Activated CD4-positive, alpha-beta T cell treated with anti-CD3 and anti-CD28 coated beads, Interleukin-2, amount 50 U/mL, for 48 hours (primary cell): ENCODE data around the gene HYAL3.
"Not testable (repeated sequence)": the region's sequence is repeated elsewhere in the genome, so short reads cannot be mapped to it uniquely, and the experiment has no call there.

Experiments used
- DNase-seq, 2 experiments: peaks; one replicate each; pipeline ENCODE4 v3.0.0-alpha.2; 2020

Gene HYAL3

DNA sequence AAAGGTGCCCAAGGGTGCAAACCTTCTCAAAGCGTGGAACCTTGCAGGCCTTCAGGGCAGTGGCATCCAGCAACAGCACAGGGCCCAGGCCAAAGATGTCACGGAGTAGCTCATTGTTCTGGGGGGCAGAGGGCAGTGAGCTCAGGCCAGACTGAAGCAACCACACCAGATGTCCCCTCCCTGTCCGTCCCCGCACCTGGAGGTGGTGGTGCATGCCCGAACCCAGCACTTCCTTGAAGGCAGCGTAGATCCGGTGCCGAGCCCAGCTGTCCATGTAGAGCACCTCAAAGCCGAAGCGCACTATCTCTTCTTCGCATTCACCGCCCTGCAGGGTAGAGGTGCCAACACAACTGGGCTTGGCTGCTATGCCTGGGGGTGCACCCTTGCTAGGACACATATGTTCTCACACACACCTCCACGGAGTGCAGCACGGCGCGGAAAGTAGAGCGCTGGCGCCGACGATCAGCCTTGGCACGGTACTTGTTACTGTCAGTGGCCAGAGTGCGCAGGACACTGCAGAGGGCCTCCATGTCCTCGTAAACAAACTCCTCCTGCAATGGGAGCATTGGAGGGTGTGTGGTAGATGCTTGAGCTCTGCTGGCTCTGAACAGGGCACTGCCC lies 10.7 kb downstream of the HYAL3 start:
- DNase-seq = no peak

DNA sequence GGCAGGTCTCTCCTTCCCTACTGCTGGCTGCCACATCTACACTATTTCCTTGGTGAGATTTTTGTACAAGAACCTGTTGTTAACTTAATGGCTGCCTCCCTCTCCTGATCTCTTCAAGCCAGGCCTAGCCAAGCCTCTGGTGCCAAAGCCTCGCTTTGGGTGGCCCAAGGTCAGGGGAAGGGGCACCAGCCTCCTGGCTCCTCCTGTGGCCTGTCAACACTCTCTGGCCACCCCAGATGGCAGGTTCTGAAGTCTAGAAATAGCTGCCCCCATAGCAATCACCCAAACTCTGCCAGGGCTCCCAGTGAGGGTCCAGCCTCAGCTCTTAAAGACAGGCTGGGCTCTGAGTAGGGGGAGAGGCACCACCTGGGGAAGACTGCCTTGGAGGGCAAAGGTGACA lies 11.9 kb downstream of the HYAL3 start:
- no peak for DNase-seq

DNA sequence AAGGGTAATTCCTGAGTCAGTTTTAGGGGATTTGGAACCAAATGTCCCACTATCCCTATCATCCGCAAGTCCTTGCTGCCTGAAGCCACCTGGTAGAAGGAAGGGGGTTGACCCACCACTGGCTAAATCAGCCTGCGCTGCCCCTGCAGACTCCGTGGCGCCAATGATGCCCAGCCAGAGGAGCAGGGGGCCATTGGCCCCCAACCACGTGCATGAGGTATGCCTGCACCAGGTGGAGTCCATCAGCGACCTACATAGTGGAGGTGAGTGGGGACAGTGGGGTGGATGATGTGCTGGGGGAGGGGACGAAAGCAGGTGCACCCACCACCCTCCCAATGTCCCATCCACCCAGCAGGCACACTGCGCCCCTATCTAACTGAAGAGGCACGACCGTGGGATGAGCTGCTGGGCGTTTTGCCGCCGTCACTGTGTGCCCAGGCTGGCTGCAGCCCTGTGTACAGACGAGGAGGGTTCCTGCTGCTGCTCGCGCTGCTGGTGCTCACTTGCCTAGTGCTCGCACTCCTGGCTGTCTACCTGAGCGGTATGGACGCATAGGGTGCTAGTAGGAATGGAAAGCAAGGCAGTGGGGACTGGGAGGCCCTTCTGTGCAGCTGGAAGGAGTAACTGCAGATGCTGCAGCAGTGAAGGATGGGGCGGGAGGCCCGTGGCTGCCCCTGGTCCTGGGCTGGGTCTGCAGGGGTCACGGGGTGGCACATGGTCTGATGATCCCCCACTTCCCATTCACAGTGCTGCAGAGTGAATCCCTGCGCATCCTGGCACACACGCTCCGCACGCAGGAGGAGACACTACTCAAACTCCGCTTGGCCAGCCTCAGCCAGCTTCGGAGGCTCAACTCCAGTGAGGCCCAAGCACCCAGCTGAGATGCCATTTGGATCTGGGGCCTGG lies 12.6 kb downstream of the HYAL3 start:
- no peak for DNase-seq

DNA sequence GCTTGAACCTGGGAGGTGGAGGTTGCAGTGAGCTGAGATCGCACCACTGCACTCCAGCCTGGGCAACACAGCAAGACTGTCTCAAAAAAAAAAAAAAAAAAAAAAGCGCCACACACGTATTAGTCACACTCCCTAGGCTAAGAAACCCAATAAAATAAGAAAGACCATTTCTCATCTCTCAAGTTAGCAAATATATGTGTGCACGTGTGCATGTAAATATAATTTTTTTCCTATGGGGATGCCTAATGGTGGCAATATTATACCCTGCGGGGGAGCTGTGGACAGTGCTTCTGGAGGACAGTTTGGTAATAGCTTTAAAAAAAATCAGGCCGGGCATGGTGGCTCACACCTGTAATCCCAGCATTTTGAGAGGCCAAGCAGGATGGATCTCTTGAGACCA lies 15.1 kb downstream of the HYAL3 start:
- not testable (repeated sequence) for DNase-seq

DNA sequence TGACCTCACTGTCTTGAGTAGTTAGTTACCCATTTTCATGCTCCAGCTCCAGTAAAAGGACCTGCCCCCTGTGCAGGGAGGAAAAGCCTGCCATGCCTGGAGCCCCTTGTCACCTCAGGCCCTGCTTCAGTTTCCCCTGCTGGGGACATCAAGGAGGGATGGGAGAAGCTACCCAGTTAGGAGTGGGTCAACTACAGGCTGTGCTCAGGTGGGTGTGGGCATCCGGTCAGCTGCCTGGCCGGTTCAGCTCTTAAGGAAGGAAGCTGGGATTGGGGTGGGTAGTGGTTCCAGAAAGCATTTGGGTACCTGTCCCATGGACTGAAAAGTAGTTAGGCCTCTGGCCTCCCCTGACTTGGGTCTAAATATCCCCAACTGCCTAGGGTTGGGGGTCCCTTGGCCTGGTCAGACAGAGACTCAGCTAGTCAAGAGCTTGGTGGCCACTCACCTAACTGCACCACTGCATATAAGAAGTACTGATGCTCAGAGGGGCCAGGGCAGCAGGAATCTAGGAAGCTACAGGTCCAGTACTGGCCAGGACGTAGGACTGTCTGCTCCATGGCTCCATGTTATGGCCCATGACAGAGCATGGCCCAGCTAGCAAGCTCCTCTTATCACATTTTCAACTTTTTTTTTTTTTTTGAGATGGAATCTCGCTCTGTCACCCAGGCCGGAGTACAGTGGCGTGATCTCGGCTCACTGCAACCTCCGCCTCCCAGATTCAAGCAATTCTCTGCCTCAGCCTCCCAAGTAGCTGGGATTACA lies 19.8 kb downstream of the HYAL3 start:
- no peak for DNase-seq

DNA sequence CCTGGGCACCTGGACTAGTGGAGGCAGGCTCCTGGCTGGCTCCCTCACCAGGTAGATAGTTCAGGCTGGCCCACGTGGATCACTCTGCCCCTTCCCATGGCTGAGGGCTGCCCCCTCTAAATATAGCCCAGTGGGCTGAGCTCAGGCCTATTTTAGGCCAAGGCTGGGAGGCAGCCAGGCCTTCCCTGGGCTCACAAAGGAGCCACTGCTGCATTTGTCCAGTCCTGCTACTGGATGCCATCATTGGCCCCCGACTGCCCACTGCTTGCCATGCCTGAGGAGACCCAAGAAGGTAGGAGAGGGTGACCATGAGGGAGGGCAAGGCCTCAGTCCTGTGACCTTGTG lies 20.4 kb downstream of the HYAL3 start, which contains the start of gene LSMEM2:
Gene LSMEM2 (plus strand): TSS at position 208 of the 345 bp plus-strand sequence. CDS start 27 bp downstream, at position 235.
- DNase-seq = no peak

DNA sequence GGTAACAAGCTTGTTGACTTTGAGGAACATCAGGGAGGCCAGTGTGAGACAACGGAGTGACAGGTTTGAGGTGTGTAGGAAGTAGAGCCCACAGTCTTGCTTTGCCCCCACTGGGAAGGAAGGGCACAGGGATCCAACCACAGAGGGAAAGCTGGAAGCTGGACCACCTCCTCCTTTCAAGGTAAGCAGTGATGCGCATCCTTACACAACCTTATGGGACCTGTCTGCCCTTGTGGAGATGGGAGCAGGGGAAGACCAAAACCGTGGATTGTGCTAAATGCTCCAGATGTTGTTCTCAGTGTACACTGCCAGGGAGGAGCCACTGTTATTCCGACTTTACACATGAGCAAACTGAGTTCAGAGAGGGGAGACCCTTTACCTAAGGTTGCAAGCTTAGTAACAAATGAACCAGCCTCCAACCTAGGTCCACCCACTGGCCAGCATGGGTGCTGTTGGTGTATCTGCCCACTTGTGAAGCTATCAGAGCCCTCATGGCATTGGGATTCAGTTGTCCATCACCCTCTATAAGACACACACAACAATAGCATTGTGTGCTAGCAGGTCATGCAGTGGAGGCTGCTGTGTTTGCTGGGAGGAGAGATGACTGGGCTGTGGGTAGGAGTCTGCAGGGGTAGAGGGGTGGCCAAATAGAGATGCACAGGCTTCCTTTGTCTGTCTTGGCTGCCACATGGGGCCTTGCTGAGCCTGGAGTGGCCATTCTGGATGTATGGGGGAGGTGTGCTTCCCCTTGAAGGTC lies 20.9 kb downstream of the HYAL3 start:
- DNase-seq = no peak

DNA sequence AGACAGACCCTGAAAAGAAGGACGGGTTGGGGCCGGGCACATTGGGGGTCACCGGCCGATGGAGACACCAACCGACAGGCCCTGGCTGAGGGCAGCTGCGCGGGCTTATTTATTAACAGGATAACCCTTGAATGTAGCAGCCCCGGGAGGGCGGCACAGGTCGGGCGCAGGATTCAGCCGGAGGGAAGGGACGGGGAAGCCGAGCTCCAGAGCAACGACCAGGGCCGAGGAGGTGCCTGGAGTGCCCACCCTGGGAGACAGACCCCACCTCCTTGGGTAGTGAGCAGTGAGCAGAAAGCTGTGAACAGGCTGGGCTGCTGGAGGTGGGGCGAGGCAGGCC lies 22.5 kb downstream of the HYAL3 start:
- DNase-seq = no peak

DNA sequence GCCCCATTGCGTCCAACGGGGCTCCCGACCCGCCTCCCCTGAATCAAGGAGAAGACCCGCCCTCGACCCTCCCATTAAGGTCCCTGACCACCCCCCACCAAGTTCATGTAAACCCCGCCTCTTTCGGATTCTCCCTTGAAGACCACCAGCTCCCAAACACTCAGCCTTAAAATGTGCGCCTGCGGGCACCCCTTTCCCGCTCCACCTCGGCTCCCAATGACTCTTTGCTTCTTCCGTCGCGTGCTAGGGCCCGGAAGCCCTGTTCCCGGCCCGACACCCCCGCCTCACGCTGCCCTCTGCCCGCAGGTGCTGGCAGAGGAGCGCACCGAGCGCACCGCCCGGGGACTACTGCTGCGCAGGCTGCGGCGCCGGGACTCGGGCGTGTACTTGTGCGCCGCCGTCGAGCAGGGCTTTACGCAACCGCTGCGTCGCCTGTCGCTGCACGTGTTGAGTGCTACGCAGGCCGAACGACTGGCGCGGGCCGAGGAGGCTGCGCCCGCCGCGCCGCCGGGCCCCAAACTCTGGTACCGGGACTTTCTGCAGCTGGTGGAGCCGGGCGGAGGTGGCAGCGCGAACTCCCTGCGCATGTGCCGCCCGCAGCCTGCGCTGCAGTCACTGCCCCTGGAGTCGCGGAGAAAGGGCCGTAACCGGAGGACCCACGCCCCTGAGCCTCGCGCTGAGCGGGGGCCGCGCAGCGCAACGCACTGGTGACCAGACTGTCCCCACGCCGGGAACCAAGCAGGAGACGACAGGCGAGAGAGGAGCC lies 23.0 kb downstream of the HYAL3 start:
- DNase-seq = peak in 1 of 2 experiments; percentile 37

DNA sequence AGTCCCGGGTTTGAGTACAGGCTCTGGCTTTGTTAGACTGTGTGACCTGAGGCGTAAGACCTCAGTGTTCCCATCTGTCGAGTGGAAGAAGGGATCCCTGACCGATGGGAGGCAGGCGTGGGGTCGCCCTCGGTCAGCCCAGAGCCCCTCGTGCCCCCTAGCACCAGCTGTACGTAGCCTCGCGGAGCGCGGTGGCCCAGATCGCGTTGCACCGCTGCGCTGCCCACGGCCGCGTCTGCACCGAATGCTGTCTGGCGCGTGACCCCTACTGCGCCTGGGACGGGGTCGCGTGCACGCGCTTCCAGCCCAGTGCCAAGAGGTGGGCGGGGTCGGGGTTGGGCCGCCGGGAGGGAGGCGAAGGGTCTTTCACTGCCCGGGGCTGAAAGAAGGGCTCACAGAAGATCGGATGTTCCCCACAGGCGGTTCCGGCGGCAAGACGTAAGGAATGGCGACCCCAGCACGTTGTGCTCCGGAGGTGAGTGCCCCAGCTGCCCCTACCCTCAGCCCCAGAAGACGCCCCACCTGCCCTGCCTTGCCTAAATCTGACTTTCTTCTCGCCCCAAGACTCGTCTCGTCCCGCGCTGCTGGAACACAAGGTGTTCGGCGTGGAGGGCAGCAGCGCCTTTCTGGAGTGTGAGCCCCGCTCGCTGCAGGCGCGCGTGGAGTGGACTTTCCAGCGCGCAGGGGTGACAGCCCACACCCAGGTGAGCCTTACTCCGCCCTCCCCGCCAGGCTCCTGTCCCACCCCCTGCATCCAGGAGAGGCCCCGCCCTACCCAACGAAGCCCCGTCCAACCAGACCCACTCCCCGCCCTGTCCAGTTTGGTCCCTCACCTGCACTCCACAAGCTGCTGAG lies 23.8 kb downstream of the HYAL3 start:
- no peak for DNase-seq

DNA sequence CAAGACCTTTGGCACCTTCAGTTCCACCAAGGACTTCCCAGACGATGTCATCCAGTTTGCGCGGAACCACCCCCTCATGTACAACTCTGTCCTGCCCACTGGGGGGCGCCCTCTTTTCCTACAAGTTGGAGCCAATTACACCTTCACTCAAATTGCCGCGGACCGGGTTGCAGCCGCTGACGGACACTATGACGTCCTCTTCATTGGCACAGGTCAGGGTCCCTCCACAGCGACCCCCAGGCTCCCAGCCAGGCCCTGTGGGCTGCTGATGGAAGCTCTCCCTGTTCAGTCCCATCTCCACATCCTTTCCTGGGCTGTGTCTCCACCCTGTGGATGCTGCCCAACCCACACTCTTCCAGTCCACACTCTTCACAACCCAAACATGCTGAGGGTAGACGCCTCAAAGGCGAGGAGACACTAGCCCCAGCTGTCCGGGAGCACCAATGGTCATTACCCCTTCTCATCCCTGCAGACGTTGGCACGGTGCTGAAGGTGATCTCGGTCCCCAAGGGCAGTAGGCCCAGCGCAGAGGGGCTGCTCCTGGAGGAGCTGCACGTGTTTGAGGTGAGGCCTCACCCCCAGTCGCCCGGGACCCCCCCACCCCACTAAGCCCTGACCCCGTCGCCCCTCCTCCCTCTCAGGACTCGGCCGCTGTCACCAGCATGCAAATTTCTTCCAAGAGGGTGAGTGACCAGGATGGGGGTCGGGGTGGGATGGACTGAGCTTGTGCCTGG lies 24.7 kb downstream of the HYAL3 start:
- peak; percentile 83 to 88 for DNase-seq

DNA sequence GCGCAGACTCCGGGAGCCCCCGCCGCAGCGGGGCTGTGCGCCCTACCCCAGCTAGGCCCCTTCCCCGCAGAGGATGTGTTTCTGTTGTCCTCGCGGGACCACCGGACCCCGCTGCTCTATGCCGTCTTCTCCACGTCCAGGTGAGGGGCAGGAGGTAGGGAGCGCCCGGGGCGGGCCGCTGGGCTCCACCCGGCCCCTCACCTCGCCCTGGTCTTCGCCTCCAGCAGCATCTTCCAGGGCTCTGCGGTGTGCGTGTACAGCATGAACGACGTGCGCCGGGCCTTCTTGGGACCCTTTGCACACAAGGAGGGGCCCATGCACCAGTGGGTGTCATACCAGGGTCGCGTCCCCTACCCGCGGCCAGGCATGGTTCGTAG lies 25.5 kb downstream of the HYAL3 start:
- DNase-seq = no peak

DNA sequence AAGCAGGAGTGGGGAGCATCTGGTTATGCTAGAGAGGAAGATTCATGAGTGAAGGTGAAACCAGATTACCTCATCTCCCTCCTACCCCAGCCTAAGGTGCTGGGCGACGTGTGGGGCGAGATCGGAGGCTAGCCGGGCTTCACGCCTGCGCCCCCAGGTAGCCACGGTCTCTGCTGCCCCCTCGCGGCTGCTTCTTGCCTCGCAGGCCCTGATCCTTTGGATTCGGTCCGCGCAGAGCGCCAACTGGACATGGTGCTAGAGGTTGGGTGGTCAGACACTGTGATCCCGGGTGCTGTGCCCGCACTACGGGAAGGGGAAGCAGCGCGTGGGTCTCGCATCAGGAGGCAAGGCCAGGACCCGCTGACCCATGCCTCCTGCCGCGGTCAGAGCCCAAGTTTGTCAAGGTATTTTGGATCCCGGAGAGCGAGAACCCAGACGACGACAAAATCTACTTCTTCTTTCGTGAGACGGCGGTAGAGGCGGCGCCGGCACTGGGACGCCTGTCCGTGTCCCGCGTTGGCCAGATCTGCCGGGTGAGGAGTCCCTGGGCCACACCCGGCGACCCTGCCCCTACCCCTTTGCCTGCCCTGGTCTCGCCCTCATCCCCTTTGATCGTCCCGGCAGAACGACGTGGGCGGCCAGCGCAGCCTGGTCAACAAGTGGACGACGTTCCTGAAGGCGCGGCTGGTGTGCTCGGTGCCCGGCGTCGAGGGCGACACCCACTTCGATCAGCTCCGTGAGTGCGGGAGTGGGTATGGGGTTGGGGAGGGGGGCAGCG lies 26.1 kb downstream of the HYAL3 start:
- DNase-seq = peak; percentile 96

DNA sequence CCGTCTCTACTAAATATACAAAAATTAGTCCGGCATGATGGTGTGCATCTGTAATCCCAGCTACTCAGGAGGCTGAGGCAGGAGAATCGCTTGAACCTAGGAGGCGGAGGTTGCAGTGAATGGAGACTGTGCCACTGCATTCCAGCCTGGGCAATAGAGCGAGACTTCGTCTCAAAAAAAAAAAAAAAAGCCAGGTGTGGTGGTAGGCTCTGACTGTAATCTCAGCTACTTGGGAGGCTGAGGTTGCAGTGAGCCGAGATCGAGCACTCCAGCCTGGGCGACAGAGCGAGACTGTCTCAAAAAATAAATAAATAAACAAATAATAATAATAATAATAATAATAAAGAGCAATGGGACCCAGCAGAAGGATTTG lies 26.7 kb downstream of the HYAL3 start:
- DNase-seq = not testable (repeated sequence)

DNA sequence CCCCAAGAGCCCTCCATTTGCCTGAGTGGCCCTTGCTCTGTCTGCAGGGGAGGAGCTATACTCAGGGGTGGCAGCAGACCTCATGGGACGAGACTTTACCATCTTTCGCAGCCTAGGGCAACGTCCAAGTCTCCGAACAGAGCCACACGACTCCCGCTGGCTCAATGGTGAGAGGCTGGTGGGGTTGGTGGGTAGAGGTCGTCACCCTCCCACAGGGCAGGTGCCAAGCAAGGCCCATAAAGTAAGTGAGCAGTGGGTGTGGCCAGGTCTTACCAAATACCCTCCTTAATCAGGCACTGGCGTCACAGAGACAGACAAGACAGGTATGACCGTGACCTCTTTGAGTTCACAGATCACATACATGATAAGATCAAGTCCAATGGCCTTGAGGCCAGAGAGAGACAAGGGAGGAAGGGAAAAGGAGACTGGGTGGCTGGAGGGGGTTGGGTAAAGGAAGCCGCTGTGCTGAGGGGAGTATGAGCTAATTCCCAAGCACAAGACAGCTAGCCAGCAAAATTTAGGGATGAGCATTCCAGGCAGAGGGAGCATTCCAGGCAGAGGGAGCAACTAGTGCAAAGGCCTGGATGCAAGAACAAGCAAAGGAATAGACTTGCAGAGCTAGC lies 27.8 kb downstream of the HYAL3 start:
- no peak for DNase-seq

DNA sequence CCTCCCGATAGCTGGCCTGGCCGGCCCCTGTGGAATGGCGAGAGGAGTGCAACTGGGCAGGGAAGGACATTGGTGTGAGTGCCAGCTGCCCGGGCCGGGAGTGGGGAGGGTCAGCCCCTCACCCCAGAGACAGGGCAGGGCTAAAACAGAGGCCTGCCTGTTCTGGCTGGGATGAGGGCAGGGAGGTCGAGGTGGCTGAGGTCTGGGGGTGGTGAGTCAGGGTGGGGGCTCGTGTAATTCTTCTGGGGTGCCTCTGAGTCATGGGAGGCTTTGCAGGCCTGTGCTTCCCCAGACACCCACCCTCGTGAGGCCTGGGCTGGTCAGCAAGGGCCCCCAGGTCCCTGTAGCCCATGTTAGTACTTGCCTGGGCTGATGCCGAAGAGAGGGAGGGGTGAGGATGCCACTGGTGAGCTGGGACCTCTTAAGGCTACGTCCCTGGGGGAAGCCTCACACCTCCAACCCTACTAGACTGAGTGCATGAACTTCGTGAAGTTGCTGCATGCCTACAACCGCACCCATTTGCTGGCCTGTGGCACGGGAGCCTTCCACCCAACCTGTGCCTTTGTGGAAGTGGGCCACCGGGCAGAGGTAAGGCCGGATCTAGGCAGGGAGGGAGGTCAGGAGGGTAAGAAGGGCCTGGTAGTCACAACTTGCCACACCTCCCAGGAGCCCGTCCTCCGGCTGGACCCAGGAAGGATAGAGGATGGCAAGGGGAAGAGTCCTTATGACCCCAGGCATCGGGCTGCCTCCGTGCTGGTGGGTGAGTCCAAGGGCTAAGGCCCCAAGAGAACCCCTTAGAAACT lies 28.6 kb downstream of the HYAL3 start:
- no peak for DNase-seq

DNA sequence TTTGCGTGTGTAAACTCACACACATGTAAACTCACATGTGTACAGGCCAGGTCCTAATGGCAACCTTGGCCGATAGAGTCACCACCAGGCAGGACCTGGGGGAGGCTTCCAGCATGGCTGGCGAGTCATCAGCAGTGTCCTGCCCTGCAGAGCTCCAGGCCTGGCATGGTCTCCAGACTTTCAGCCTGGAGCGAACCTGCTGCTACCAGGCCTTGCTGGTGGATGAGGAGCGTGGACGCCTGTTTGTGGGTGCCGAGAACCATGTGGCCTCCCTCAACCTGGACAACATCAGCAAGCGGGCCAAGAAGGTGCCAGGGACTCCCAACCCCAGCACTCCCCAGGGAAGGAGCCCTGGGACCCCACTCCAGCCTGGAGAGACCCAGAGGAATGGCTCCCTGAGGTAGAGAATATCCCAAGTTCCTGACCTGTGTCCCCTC lies 29.2 kb downstream of the HYAL3 start:
- no peak for DNase-seq

DNA sequence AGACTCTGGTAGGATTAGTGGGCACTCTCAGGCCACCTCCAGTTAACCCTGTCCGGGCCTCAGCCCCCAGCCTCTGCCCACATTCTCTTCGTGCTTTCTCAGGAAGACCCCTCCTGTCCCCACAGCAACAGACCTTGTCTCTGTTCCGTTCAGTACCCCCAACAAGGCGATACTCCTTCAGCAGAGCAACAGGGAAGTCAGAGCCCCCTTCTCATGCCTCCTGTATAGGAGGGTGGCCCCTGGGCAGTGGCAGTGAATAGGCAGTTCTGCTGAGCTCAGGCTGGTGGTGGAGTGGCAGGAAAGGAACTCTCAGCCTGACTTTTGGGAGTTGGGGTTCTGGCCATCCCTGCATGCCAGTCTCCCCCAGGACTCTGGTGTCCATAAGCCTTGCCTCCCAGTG lies 29.7 kb downstream of the HYAL3 start:
- DNase-seq = no peak
